Activated T-helper 2 cell treated with anti-CD3 and anti-CD28 coated beads, Interferon-gamma antibody, Interleukin-2, Interleukin-4, amounts not matched to agents 10 μg/mL and 5 μg/mL and 100 μg/mL, durations not matched to agents 14 hours and 24 hours and 36 hours (primary cell): ENCODE data around the gene RPGR. TPM values are rescaled to one million over a fixed set of nuclear protein-coding genes. Genes with fewer than 3 reads are reported as not detected.

Experiments
- DNase-seq: peaks from one replicate; pipeline ENCODE4 v3.0.0; 2021; ENCODE audit warnings: low spot score
- H3K27ac Mint-ChIP-seq: one replicate; pipeline ENCODE4 v1.8.0; 2021; ENCODE audit warnings: mixed read lengths
- H3K27me3 Mint-ChIP-seq: one replicate; pipeline ENCODE4 v1.8.0; 2021; ENCODE audit warnings: low read depth, mixed read lengths
- H3K36me3 Mint-ChIP-seq: one replicate; pipeline ENCODE4 v1.8.0; 2021; ENCODE audit warnings: low read depth, mixed read lengths
- H3K4me1 Mint-ChIP-seq: one replicate; pipeline ENCODE4 v1.8.0; 2021; ENCODE audit warnings: low read depth, mixed read lengths
- H3K4me3 Mint-ChIP-seq: one replicate; pipeline ENCODE4 v1.8.0; 2021; ENCODE audit warnings: low read depth, mild to moderate bottlenecking, moderate library complexity, mixed read lengths
- H3K9me3 Mint-ChIP-seq: one replicate; pipeline ENCODE4 v1.8.0; 2021; ENCODE audit warnings: mixed read lengths
- intact Hi-C: fragments of 100-400 bp; cut with micrococcal nuclease; formaldehyde crosslinking; loops from one replicate; pipeline ENCODE4 v1.15.1; 2023
- total RNA-seq: library from RNA; stranded (reverse); gene quantifications from 2 replicates; pipeline ENCODE4 v1.2.3, GENCODE V29; 2022

RPGR gene
- total RNA-seq, 1 donor from 2014 or later = 7.3 TPM

- no peaks in the 10 kb centered on the region for H3K36me3 Mint-ChIP-seq
- intact Hi-C loops = no loop called here
- peaks cover 2% of the 10 kb centered on the region for H3K27me3 Mint-ChIP-seq
- H3K4me1 Mint-ChIP-seq = no peaks in the 10 kb centered on the region
- no peak for DNase-seq
- H3K9me3 Mint-ChIP-seq = no peaks in the 10 kb centered on the region
- H3K27ac Mint-ChIP-seq = no peak overlapping the region
- no peak overlapping the region for H3K4me3 Mint-ChIP-seq
These were observed 93.2 kb downstream of the RPGR start for GRCh38 chrX:38233891-38234667.

- no peaks in the 10 kb centered on the region for H3K36me3 Mint-ChIP-seq
- H3K27me3 Mint-ChIP-seq = peaks cover 2% of the 10 kb centered on the region
- H3K9me3 Mint-ChIP-seq = no peaks in the 10 kb centered on the region
- H3K4me1 Mint-ChIP-seq = no peaks in the 10 kb centered on the region
- no peak overlapping the region for H3K27ac Mint-ChIP-seq
- H3K4me3 Mint-ChIP-seq = no peak overlapping the region
- intact Hi-C loops = no loop called here
- no peak for DNase-seq
These were observed 95.1 kb downstream of the RPGR start for GRCh38 chrX:38232079-38232686.

- Mint-ChIP-seq H3K27ac (no peak overlapping the region), H3K4me3 (no peak overlapping the region), H3K9me3 (no peaks in the 10 kb centered on the region), H3K4me1 (no peaks in the 10 kb centered on the region), H3K36me3 (no peaks in the 10 kb centered on the region), H3K27me3 (peaks cover 18% of the 10 kb centered on the region)
- DNase-seq = no peak
- intact Hi-C loops = no loop called here
These were observed 102.2 kb downstream of the RPGR start for GRCh38 chrX:38225093-38225492.

GRCh38 chrX:38224160-38224559 is 103.1 kb downstream of the RPGR start:
- no peak overlapping the region for H3K27ac Mint-ChIP-seq
- peaks cover 23% of the 10 kb centered on the region for H3K27me3 Mint-ChIP-seq
- no peak for DNase-seq
- H3K4me3 Mint-ChIP-seq = no peak overlapping the region
- H3K9me3 Mint-ChIP-seq = no peaks in the 10 kb centered on the region
- peaks cover 1% of the 10 kb centered on the region for H3K4me1 Mint-ChIP-seq
- intact Hi-C loops = no loop called here
- H3K36me3 Mint-ChIP-seq = no peaks in the 10 kb centered on the region

- intact Hi-C loops = no loop called here
- Mint-ChIP-seq H3K9me3 (no peaks in the 10 kb centered on the region), H3K27ac (no peak overlapping the region), H3K4me3 (no peak overlapping the region), H3K27me3 (peaks cover 38% of the 10 kb centered on the region), H3K4me1 (peaks cover 1% of the 10 kb centered on the region), H3K36me3 (no peaks in the 10 kb centered on the region)
- DNase-seq = no peak
These were observed 105.8 kb downstream of the RPGR start for GRCh38 chrX:38221391-38221929.

- Mint-ChIP-seq H3K4me1 (peaks cover 1% of the 10 kb centered on the region), H3K27me3 (peaks cover 40% of the 10 kb centered on the region), H3K27ac (no peak within 1 kb of the TSS), H3K9me3 (no peaks in the 10 kb centered on the region), H3K4me3 (peak within 1 kb of the TSS; percentile 37), H3K36me3 (no peaks in the 10 kb centered on the region)
- DNase-seq = no peak
- intact Hi-C loops = no loop called here
These were observed 106.6 kb downstream of the RPGR start, which contains the start of gene SRPX for GRCh38 chrX:38220415-38221390. SRPX (minus strand) TSS chrX:38220871; CDS start chrX:38220792, 79 bp downstream.

- H3K4me1 Mint-ChIP-seq = peaks cover 1% of the 10 kb centered on the region
- no peak overlapping the region for H3K27ac Mint-ChIP-seq
- H3K27me3 Mint-ChIP-seq = peaks cover 37% of the 10 kb centered on the region
- intact Hi-C loops = no loop called here
- H3K36me3 Mint-ChIP-seq = no peaks in the 10 kb centered on the region
- peak overlapping the region; percentile 33 for H3K4me3 Mint-ChIP-seq
- H3K9me3 Mint-ChIP-seq = no peaks in the 10 kb centered on the region
- peak; percentile 7 for DNase-seq
These were observed 107.3 kb downstream of the RPGR start for GRCh38 chrX:38220024-38220414.

Other genes starting within 250 kb of the RPGR start
- not detected in 2 replicates for gene SRPX, start 106.6 kb downstream of the RPGR start, total RNA-seq
- gene OTC, start 25.1 kb upstream of the RPGR start, total RNA-seq = not detected in 2 replicates
- not detected in 2 replicates for gene TSPAN7, start 234.0 kb upstream of the RPGR start, total RNA-seq